Activated T-helper 1 cell treated with anti-CD3 and anti-CD28 coated beads, Interleukin-2, amount 50 U/mL, for 16 hours (primary cell): ENCODE measurements around the gene ME3.
"Not testable (repeated sequence)": the region's sequence is repeated elsewhere in the genome, so short reads cannot be mapped to it uniquely, and the experiment has no call there.

Experiments
- DNase-seq, 2 donors: peaks; one replicate each; pipeline ENCODE4 v3.0.0-alpha.2; 2020; ENCODE audit warnings: low read depth in 1 of 2, low spot score in 1 of 2

Gene ME3

DNA sequence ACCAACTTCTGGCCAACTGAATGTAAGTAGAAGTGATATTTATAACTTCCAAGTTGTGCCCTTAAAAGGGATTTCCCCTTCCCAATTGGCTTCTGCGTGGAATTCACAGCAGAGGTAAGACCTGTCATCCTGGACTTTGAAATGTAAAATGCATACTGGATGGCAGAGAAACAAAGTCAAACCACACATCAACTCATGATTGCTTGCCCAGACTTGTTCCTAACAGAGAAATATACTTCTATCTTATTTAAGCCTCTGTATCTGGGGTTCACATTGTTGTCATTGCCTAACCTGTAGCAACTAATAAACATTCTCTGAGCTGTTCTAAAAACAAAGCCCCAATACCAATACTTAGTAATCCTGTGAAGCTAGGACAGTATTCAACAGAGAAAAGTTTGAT, 6.2 kb downstream of the ME3 start:
- DNase-seq = no peak

DNA sequence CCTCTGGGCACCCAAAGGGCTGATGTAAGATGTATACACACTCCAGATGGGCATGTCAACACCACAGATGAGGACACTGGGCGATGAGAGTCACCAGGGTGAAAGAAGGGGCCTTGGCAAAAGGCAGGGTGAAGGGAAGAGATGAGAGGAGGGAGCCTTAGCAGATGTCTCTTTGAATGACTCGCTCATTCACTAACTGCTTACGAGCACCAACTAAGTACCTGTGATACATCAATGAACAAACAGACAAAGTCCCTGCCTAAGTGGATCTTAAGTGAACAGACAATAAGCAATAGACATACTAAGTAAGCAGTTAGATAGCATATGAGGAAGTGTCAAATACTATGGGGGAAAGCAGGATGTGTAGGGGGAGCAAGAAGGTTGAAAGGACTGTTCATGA, 7.5 kb downstream of the ME3 start:
- DNase-seq = no peak

DNA sequence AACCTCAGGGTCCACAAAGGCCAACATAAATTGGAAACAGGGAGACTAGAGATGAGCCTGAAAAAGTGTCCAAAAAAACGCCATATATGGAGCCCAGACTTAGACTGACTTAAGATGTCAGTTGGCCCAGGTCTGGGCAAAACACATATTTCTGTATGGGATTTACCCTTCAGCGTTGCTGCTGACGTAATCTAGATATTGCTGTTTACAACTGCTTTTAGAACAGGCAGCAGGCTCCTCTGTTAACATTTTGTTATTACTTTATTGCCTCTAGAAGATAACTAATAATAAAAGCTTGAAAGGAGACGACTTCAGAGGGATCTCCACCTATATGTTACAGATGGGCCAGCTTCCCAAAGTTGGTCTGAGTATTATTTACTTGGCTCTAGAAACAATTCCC, 8.7 kb downstream of the ME3 start:
- no peak for DNase-seq

DNA sequence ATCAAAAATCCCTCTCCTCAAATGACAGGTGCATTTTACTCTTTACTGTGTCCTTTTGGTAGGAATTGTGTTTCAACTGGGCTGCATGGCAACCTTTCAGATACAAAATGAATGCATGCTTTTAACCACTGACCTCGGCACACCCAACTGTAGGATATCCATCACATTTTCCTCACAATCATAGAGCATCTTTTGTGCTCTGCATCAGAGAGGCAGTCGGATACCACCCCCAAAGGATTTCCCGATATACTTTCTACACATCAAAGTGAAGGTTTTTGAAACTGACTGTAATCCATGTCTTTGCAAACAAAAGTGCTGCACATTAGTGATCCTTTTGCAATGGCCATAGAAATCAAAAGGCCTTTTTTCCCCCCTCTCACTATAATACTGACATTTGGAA, 9.1 kb downstream of the ME3 start:
- no peak for DNase-seq

DNA sequence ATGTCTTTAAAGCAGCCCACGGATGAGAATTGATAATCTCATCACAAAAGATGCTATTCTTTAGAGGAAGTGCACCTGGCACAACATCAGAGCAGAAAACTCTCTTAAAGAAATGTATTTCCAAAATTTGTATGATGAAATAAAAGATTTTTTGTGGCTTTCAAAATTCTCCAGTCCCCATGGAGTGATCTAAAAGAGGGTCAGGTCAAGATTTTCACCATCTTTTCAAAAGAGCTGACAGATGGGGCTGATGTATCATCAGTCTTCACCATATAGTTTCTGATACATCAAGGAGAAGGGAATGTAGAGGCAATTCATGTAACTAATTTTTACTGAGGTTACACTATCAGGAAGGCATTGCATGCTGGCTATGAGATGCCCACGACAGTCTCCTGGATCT, 11.7 kb downstream of the ME3 start:
- DNase-seq = no peak

DNA sequence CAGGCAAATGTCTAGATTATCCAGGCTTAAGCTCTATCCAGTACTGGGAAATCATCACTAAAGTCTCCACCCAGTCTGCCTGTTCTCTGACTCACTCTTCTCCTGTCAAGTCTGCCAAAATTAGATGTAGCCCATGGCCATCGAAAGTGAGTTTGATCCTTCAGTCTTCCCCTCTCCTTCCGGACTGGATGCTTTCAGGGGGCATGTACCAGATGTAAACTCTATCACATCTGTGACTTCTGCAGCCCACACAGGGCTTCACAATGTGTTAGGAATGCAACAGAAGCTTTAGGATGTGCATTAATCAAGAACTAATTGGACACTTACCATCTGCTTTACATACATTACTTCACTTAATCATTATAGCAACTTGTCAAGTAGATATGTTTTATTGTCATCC, 12.3 kb downstream of the ME3 start:
- no peak for DNase-seq

DNA sequence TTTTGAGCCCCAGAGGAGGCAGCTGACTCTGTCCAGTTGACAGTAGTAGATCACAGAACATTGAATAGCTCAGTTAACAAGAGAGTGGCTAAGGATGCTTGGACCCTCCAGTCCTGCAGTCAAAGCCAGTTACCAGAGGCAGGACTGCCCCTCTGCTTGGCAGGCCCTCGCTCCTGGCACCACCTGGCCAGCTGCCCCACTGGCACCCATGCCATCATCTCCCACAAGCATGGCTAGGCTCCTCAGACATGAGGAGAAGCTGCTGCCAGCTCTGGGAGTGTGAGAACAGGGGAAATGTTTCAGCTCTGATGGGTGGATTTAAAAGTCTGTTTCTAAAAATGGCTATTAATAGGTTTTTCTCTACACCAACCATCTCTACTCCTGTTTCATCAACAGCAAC, 13.9 kb downstream of the ME3 start:
- DNase-seq = no peak

DNA sequence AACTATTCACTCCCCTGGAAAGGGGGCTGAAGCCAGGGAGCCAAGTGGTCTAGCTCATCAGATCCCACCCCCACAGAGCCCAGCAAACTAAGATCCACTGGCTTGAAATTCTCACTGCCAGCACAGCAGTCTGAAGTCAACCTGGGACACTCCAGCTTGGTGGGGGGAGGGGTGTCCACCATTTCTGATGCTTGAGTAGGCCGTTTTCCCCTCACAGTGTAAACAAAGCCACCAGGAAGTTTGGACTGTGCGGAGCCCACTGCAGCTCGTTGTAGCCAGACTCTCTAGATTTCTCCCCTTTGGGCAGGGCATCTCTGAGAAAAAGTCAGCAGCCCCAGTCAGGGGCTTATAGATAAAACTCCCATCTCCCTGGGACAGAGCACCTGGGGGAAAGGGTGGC, 27.2 kb downstream of the ME3 start:
- not testable (repeated sequence) for DNase-seq

DNA sequence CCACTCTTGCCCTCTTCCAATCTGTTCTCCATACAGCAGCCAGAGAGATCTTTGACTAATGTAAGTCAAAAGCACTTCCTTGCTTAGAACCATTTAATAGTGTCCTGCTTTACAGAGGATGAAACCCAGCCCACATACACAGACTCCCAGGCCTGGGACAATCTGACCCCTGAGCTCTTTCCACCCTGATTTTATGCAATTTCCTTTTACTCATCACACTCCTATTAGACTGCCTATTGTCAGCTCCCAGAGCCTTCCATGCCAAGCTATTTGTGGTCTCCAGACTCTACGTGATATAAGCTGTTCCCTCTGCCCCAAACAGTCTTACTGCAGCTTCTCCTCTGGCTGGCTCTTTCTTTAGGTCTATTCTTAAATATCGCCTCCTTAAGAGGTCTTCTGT, 28.1 kb downstream of the ME3 start:
- DNase-seq = no peak

DNA sequence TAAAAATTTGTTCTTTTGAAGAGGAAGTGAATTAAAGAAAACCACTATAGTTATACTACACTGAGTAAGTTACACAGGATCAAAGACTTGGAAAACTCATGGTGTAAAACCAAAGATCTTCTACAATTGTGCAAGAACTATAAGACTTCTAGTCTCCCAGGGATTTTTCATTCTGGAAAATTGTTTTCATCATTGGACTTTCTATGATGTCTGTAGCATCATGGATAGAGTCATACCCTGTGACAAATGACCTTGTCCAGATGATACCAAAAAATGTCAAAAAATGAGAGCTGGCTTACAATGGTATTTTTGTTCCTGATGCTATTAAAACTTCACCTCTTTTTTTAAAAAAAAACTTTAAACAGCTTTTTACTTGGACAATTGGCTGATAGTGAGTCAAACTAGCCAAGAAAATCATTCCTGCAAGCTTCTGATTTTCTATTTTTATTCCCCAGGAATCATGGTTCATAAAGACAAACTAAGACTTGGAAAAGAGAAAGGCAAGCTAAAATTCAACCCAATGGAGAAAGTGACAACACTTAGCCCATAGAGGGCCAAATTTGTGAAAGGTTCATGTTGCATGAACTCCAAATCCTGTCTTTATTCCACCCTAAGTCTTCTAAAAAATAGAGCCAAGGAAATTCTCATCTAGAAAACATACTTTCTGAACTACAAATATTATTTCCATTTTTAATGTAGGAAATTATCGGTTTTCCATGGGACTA, 30.7 kb downstream of the ME3 start:
- no peak for DNase-seq

DNA sequence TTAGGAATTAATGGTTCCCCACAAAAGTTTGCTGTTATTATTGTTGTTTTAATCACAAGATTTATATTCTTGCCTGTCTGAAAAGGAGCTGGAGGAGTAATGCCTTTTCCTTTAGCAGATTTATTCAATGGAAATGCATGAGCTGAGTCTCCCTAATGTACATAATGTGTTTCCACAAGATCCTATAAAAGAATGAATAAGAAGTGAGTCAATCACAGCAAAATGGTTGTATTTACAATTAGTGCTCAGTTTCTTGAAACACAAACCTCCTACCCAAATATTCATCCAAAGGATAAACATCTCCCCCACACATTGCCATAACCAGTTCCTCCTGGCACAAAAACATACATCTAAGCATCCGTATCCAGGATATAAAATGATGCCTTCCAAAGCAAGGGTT, 33.3 kb downstream of the ME3 start:
- no peak for DNase-seq

DNA sequence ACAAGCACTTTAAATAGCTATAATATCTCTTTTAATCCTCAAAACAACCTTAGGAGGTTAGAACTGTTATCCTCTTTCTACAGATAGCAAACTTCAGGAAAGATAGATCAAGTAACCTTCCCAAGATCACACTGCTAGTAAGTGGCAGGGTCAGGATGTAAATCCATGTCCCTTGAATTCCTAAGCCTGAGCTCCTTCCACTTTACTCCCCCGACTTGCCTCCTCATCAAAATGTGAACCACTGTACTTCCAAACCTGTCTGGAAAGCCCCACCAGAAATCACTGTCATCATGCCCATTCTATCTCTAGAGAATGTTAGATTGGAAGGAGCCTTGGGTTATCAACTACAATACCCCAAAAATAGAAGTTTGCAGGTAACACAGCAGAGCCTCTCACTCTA, 33.7 kb downstream of the ME3 start:
- no peak for DNase-seq

DNA sequence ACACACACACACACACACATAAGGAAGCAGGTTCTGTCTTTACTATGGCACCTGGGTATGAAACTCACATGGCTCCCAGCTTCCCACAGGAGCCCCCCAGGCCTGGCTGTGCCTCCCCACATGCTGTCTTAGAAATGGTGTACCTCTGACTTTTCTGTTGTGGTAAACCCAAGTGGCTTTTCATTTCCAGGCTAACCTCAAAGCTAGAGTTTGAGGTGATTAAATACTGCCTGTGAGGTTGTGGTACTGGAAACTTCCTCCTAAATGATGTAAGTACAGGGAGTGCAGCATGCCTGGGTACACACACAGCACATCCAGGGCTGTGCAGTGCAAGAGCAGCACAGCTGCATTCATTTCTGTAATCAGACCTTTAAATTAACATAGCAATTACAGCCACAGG, 34.4 kb downstream of the ME3 start:
- no peak for DNase-seq

DNA sequence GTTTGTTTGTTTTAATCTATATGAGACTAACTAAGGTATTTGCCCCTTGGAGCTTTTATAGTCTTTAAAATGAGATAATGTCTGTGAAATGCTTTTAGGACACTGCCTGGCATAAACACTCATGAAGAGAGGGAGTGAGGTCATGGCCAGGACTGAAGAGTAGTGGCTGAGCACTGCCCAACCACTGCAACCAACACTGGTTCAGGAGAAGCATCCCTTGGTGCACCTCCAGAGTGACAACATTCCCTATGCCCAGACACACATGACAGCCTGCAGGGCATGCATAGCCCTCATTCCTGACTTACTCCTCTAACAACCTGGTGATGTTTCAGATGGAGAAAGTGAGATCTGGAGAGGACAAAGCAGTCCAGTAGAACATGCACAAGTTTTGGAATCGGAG, 36.1 kb downstream of the ME3 start:
- DNase-seq = no peak

DNA sequence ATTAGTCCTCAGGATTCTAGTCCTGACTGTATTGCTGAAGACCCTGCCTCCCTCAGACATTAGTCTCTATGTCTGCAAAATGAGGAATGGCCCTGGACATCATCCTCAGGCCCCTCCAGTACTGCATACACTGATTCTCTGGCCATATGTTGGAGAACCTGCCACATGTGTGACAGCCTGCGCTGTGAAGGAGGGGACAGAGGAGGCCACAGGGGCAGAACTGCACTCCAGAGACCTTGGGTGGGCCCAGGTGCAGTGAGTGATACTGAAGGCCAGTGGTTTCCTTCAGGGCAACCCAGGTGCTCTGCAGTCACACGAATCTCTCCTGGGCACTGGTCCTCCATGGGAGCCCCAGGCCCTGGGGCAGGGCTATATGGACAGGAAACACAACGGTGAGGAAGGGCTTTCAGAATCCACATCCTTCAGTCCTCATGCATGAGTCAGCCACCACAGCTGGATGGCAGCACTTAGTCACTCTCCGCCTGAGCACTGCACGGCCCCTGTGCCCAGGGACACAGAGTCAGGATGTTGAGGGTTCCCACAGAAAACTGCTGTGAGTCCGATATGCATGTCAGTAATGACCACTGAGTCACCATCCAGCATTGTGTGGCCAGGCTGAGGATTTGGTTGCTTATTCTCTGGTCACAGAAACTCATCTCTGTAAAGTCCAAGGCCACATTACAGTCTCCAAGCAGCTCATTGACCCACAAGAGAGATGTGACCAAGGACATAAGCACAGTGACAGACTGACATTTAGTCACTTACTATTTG, 39.7 kb downstream of the ME3 start:
- DNase-seq = no peak

DNA sequence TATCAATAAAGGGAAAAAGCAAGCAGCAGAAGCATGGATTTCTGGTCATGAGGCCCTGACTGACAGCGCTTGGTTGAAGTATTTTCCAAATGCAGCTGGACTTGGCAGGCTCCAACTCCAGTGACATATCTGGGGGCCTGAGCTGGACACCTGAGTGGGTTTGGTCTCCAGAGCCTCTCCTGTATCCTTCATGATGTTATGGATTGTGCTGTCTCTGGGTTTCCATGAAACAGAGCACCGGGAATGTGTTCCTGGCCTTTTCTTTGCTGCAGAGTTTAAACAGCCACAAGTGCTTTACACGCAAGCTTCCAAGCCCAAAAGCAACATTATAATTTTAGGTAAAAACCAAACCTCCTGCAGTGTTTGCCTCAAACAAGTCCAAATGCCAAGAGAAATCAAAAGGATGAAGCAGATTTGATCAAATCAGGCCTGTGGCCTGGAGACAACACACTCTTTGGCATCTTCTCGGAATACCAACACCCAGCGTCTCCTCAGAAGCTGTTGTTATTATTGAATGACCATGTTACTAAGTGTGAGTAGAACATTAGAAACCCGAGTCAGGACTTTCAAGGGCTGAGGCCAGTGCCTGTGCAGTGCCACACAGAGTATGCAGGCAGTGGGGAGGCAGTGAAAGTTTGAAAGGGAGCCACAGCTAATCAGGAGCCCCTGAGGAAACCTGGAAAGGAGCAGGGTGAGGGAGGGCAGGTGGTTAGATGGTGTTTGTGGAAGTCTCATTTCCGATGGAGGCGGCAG, 42.0 kb downstream of the ME3 start:
- DNase-seq = no peak

DNA sequence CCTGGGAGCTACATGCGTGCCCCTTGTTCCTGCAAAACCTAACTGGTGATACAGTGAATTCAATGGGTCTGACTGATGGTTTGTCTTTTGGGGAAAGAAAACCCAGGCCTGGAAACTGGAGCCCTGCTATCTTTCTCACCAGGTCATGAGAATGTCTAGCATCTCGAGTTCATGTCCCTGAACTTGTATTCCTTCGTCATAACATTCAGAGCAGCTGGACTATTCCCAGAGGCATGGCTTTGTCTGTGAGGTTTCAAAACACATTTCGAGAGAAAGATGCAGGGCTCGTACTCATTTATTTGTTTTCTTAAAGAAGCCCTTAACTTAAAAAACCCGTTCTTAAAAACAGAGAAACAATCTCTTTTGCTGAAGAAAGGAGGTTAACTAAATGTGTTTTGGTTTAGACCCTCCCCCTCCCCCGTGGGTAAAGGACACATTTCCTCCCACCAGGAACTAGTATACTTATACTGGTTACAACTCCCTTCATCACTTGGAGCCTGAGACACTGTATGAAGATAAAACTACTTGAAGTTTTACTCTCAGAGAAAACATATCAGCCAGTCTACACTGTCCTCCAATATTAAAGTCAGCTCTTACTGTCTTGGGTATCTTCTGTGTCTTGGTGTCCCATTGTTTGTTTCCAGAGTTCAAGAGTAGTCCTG, 43.2 kb downstream of the ME3 start:
- DNase-seq = no peak

DNA sequence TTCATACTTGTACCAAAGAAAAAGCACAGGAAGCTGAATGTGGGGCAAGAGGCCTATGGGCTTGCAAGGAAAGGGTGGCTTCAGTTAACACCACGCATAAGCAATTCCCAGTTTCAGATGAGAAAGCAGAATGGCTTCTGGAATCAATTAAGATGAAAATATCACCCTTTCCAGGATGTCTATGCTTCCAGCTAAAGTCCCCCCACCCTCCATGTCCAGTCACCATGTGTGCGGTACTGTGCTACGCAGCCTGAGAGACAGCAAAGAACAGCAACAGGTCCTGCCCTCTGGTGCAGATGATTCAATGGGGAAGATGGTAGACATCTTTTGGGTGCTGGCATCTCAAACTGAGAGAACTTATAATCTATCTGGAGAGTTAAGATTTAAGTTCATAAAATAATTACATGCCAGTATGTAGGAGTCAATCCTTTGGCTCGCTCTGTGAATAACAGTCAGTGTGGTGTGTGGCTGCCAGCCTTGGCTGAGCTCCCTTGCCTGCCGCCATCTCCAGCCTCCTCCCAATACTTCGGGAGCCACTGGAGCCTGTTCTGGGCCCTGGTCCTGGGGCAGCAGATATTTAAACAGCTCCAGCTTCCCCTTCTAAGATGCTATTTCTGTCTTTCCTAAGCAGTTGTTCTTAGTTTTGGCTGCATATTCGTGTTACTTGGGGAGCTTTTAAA, 44.5 kb downstream of the ME3 start:
- no peak for DNase-seq

DNA sequence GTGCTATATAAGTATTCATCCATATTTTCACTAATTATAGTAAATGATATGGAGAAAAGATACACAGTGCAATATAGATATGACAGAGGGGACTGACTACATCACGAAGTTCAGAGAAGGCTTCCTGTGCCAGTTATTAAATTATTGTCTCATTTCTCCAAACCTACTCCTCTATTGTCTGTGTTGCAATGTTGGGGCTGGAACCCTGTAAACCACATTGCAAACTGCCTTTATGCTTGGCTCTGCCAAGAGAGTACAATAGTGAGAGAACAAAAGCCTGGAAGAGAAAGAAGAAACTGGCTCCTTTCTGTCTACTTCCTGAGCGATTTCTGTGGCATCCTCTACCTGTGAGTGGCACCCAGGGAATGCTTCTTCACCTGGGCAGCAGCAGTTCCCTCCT, 46.4 kb downstream of the ME3 start:
- no peak for DNase-seq

DNA sequence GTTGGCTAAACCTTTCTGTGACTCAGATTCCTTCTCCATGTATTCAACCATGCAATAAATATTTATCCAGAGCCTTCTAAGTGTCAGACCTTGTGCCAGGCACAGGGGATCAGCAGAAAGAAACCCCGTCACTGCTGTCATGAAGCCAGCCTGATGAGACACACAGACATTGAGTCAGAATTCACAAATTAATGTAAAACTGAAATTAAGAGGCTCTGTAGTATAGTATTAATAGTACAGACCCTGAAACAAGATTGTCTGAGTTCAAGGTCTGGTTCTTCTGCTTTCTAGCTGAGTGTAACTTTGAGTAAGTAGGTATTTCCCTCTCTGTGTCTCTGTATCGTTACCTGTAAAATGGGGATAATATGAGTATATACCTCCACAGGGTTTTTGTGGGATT, 46.9 kb downstream of the ME3 start:
- DNase-seq = no peak

DNA sequence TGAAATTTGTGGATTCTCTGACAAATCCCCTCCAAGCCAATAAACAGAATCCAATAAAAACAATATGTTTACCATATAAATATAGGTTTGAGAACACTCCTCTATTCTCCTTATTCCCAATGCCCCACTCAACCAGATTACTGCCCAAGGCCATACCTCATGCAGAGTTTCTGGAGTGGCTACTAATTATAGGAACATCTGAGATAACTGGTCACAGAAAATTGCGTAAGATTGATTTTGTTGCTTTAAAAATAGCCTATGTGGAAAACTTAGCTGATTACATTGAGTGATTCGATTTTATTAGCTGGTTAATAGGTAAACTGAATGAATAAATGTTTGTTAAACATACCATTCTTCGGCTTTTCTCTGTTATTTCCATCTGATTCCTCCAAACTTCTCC, 48.0 kb downstream of the ME3 start:
- DNase-seq = no peak
